Ascending aorta (tissue), 2 donors: ENCODE data around the gene CDC45. TPM values are rescaled to one million over a fixed set of nuclear protein-coding genes. Genes with fewer than 3 reads are reported as not detected.

Experiments
- DNase-seq, 2 donors: peaks; one replicate each; pipeline ENCODE4 v3.0.0-alpha.2; 2019; ENCODE audit warnings: low spot score in 2 of 2
- H3K27ac ChIP-seq, 2 donors: fragments of 200-600 bp; sonication (generic); one replicate each; pipeline ENCODE4 v1.5.1; 2016 to 2017; ENCODE audit warnings: mild to moderate bottlenecking in 1 of 2
- H3K27me3 ChIP-seq: fragments of 200-600 bp; sonication (generic); one replicate; pipeline ENCODE4 v1.5.1; 2017
- H3K36me3 ChIP-seq, 2 donors: fragments of 200-600 bp; sonication (generic); one replicate each; pipeline ENCODE4 v1.5.1; 2016
- H3K4me1 ChIP-seq, 2 donors: fragments of 200-600 bp; sonication (generic); one replicate each; pipeline ENCODE4 v1.5.1; 2016 to 2017; ENCODE audit warnings: mild to moderate bottlenecking in 1 of 2
- H3K4me3 ChIP-seq, 2 donors: fragments of 200-600 bp; sonication (generic); one replicate each; pipeline ENCODE4 v1.5.1; 2016 to 2017; ENCODE audit warnings: mild to moderate bottlenecking in 1 of 2
- H3K9me3 ChIP-seq, 2 donors: fragments of 200-600 bp; sonication (generic); one replicate each; pipeline ENCODE4 v1.5.1; 2016
- CTCF ChIP-seq, 3 experiments: fragments of 200-600 bp in 2 of 3; fragments of 450-650 bp in 1 of 3; sonication (generic) in 2 of 3; IDR thresholded peaks; one replicate each; pipeline ENCODE4 v1.5.1; 2016 to 2019; ENCODE audit warnings: antibody characterized with exemption in 3 of 3, mild to moderate bottlenecking in 1 of 3, moderate library complexity in 1 of 3
- intact Hi-C: fragments of 100-400 bp; cut with DNase I; formaldehyde crosslinking; loops from one replicate; pipeline ENCODE4 v1.15.1; 2023
- total RNA-seq: library from RNA; depleted of rRNA; stranded (reverse); fragments of >200 nt; gene quantifications from one replicate; pipeline ENCODE4 v1.1.0, GENCODE V29; 2016

CDC45 gene
- total RNA-seq, 1 donor from 2014 or later, result not detected

GRCh38 chr22:19467912-19468311, 11.8 kb upstream of the CDC45 start:
- H3K36me3 ChIP-seq, result peaks cover 85 to 100% of the 10 kb centered on the region in 2 donors
- H3K27me3 ChIP-seq, result no peaks in the 10 kb centered on the region
- H3K27ac ChIP-seq, result no peak overlapping the region
- no peak for DNase-seq
- no peak overlapping the region for H3K4me3 ChIP-seq
- H3K9me3 ChIP-seq, result no peaks in the 10 kb centered on the region
- intact Hi-C loops, result no loop called here
- H3K4me1 ChIP-seq, result no peaks in the 10 kb centered on the region
- no peak for TF ChIP-seq CTCF (IDR thresholded peaks at IDR 0.05)

GRCh38 chr22:19469421-19469820, 10.3 kb upstream of the CDC45 start:
- intact Hi-C loops, result no loop called here
- Histone ChIP-seq H3K4me1 (no peaks in the 10 kb centered on the region), H3K36me3 (peaks cover 93 to 100% of the 10 kb centered on the region in 2 donors), H3K27me3 (no peaks in the 10 kb centered on the region), H3K4me3 (no peak overlapping the region), H3K9me3 (no peaks in the 10 kb centered on the region), H3K27ac (no peak overlapping the region)
- no peak for DNase-seq
- no peak for TF ChIP-seq CTCF (IDR thresholded peaks at IDR 0.05)

GRCh38 chr22:19470010-19470409, 9.7 kb upstream of the CDC45 start:
- Histone ChIP-seq H3K4me3 (no peak overlapping the region), H3K27me3 (no peaks in the 10 kb centered on the region), H3K27ac (no peak overlapping the region), H3K4me1 (no peaks in the 10 kb centered on the region), H3K9me3 (no peaks in the 10 kb centered on the region), H3K36me3 (peaks cover 91 to 99% of the 10 kb centered on the region in 2 donors)
- DNase-seq, result no peak
- intact Hi-C loops, result no loop called here
- no peak for TF ChIP-seq CTCF (IDR thresholded peaks at IDR 0.05)

- no peaks in the 10 kb centered on the region for H3K27me3 ChIP-seq
- H3K4me1 ChIP-seq, result no peaks in the 10 kb centered on the region
- H3K27ac ChIP-seq, result no peak overlapping the region
- no peak for DNase-seq
- TF ChIP-seq CTCF (IDR thresholded peaks at IDR 0.05), result no peak
- H3K36me3 ChIP-seq, result peaks cover 83% of the 10 kb centered on the region in 2 donors
- intact Hi-C loops, result no loop called here
- no peak overlapping the region for H3K4me3 ChIP-seq
- no peaks in the 10 kb centered on the region for H3K9me3 ChIP-seq
These were observed 8.1 kb upstream of the CDC45 start for GRCh38 chr22:19471572-19471971.

GRCh38 chr22:19472233-19472632, 7.5 kb upstream of the CDC45 start:
- Histone ChIP-seq H3K27ac (no peak overlapping the region), H3K4me1 (peaks cover 0 to 1% of the 10 kb centered on the region in 2 donors), H3K9me3 (no peaks in the 10 kb centered on the region), H3K4me3 (no peak overlapping the region), H3K27me3 (no peaks in the 10 kb centered on the region), H3K36me3 (peaks cover 76 to 78% of the 10 kb centered on the region in 2 donors)
- DNase-seq, result no peak
- no peak for TF ChIP-seq CTCF (IDR thresholded peaks at IDR 0.05)
- intact Hi-C loops, result no loop called here

GRCh38 chr22:19473578-19473977, 6.1 kb upstream of the CDC45 start:
- no peak overlapping the region for H3K27ac ChIP-seq
- no peak overlapping the region for H3K4me3 ChIP-seq
- H3K36me3 ChIP-seq, result peaks cover 63 to 64% of the 10 kb centered on the region in 2 donors
- peaks cover 0 to 7% of the 10 kb centered on the region in 2 donors for H3K4me1 ChIP-seq
- H3K27me3 ChIP-seq, result no peaks in the 10 kb centered on the region
- intact Hi-C loops, result no loop called here
- DNase-seq, result no peak
- no peak for TF ChIP-seq CTCF (IDR thresholded peaks at IDR 0.05)
- no peaks in the 10 kb centered on the region for H3K9me3 ChIP-seq
